Renal pelvis (tissue), 4 donors: ENCODE results near the gene JMJD8. TPM values are rescaled to one million over a fixed set of nuclear protein-coding genes. Genes with fewer than 3 reads are reported as not detected.

ENCODE experiments used
- DNase-seq: peaks from one replicate; pipeline ENCODE4 v3.0.0-alpha.2; 2013
- polyA plus RNA-seq, 3 donors: library from polyadenylated mRNA; unstranded; fragments of 120-200 nt; gene quantifications; one replicate each; pipeline ENCODE4 v1.2.1, GENCODE V29; 2013; ENCODE audit not compliant: insufficient read length in 3 of 3

The JMJD8 gene
- polyA plus RNA-seq, 3 donors: 75.1 to 80.9 (median 75.2) TPM

DNA sequence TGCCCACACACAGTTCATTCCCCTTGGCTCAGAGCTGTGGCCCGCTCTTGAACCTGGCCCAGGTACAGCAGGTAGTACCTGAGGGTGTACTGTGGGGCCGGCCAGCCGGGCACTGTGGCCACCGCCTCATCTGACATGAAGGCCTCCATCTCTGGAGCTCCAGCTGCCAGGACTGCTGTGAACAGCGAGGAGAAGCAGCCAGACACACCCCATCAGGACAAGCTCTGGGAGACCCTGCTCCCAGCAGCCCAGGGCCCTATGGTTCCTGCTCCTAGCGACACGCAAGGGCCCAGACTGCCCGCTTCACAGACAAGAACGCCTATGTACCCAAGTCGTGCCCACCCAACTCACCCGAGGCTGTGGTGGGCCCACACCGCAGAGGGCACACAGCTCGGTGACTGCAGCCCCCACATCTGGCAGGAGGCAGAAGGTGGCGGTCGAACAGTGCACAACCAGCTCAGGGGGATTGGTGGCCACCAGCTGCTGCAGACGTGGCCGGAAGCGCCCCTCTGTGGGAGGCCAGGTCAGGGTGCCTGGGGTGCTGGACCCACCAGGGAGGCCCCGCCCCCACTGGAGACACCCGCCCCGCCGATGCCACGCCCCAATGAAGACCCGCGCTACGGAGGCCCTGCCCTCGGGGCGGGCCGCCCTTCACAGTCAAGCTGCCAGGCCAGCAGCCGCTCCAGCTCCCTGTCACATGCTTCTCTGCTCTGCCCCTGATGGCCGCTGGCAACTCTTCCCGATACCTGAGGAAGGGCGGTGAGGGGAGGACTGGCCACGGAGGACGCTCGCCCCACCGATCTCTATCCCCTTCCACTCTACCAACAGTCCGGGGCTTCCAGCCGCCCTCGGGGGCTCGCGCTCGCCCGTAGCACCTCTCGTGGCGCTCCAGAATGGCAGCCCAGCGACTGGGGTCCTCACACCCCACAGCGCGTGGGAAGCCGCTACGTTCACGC is 5.0 kb downstream of the JMJD8 start:
- DNase-seq: peak; percentile 65

DNA sequence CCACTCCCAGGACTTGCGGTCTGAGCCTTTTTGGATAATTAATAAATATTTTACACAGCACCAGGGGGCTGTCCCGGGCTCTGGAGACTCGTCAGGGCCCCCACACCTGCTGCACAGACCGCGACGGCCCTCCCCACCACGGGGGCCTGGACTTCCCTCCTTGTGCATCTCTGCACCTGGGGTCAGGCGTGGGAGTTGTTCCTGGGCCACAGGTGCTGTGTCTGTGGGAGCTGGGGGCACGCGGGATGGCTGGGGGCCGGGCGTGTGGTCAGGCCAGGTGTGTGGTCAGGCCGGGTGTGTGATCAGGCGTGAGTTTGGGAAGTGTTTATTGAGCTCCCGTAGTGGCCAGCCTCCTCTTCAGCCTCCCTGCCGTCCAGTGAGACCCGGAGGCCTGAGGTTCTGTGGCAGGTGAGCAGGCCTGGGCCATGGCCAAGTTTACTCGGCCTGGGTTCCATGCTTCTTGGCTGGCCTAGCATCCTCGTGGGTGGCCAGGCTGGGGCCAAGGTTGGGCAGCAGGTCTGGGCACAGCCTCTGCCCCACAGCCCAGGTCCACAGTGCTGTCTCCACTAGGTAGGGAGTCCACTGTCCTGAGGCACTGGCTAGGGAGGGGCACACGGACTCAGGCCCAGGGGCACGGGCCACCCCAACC is 5.8 kb downstream of the JMJD8 start:
- no peak for DNase-seq

- DNase-seq: no peak
Measured at GRCh38 chr16:677316-678190, 6.6 kb downstream of the JMJD8 start.

DNA sequence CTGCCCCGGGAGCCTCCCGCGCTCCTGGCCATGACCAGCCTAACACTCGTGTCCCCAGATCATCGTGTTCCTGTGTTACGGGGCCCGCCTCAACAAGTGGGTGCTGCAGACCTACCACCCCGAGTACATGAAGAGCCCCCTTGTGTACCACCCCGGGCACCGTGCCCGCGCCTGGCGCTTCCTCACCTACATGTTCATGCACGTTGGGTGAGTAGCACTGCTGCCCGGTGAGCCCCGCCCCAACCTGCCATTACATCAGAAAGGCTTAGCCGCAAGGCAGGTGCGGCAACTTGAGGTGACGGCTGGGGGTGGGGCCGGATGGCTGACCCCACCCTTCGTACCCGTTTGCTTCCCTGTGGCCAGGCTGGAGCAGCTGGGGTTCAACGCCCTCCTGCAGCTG is 7.2 kb downstream of the JMJD8 start:
- DNase-seq: no peak

DNA sequence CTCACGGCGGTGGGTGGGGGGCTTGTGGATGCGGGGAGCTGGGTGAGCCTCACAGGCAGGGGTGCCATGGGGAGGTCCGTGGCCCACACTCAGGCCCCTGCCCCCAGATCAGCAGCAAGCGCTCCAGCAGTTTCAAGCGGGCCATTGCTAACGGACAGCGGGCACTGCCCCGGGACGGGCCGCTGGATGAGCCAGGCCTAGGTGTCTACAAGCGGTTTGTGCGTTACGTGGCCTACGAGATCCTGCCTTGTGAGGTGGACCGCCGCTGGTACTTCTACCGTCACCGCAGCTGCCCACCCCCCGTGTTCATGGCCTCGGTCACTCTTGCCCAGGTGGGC is 7.6 kb downstream of the JMJD8 start:
- DNase-seq: no peak

GRCh38 chr16:675884-676564 is 8.1 kb downstream of the JMJD8 start:
- DNase-seq: no peak

- DNase-seq: no peak
Measured at GRCh38 chr16:674968-675883, 8.9 kb downstream of the JMJD8 start, which contains the start of gene RHBDL1. TSS of gene RHBDL1 (plus strand) at chr16:675671. CDS start at chr16:675791, 120 bp downstream.

DNA sequence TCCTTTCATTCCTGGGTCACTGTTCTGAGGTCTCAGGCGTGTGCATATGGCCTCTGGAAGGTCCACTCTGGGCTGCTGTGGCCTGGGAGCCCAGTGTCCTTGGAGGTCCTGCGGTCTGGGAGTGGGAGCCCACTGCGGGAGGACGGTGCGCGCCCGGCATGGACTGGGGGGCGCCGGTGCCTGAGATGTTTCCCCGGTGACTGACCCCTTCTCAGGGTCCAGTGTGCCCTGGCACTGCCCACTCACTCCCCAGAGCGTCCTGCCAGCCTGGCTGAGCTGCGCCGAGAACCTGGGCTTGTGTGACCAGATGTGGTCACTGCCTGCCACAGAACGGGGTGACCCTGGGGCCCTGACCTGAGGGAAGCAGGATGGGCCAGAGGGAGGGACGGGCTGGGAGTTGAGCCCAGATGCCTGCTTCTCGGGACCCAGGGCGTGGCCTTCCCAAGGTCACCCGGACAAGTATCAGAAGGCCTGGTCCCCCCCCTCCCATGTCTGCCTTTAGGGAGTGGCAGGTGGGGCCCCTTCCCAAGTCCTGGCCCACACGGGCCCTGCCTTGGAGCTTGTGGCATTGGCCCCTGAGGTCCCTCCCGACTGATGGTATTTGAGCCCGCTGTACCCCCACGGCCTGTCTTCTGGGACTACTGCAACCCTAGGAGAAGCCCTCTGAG is 9.8 kb downstream of the JMJD8 start:
- DNase-seq: no peak

DNA sequence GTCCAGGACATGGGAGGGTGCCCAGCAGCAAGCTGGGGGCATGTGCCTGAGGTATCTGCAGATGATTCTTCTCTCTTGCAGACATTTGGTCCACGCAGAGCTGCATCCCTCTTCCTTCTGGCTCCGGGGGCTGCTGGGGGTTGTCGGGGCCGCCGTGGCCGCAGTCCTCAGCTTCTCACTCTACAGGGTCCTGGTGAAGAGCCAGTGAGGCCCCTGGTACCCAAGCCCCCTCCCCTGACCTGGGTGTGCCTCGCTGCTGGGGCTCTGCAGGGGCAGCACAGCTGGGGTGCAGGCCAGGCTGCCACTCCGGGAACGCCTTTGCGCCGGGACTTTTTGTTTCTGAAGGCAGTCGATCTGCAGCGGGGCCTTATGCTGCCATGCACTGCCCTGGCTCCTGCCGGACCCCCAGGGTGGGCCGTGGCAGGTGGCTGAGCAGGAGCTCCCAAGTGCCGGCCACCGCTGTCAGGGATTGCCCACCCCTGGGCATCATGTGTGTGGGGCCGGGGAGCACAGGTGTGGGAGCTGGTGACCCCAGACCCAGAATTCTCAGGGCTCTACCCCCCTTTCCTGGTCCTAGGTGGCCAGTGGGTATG is 10.6 kb downstream of the JMJD8 start:
- DNase-seq: no peak

- no peak for DNase-seq
Measured at GRCh38 chr16:672851-673250, 11.3 kb downstream of the JMJD8 start.

GRCh38 chr16:672371-672770 is 11.8 kb downstream of the JMJD8 start:
- no peak for DNase-seq

GRCh38 chr16:671353-672131 is 12.6 kb downstream of the JMJD8 start:
- DNase-seq: no peak

DNA sequence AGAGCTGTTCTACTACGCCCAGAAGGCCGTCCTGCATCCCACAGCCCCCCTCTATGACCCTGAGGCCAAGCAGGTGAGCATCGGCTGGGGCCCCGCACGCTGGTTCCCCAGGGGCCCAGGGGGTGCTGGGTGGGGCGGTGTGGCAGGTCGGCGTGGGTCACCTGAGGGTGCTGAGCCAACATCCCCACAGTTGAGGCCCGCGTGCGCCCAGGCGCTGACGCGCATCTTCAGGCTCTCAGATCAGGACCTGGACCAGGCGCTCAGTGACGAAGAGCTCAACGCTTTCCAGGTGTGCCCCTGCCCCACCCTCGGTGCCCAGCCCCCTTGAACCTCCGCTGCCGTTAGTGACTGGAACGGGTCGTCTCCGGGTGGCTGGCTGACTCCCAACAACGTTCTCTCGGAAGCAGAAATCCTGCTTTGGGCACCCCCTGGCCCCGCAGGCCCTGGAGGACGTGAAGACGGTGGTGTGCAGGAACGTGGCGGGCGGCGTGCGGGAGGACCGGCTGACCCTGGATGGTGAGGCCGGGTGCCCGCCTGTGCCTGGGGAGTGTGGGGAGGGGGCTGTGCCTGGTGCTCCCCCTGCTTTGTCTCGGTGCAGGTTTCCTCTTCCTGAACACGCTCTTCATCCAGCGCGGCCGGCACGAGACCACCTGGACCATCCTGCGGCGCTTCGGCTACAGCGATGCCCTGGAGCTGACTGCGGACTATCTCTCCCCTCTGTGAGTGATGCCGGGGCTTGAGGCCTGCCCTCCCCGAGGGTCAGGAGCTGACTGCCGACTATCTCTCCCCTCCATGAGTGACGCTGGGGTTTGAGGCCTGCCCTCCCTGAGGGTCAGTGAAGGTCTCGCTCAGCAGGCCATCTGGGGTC is 13.4 kb downstream of the JMJD8 start:
- DNase-seq: no peak

DNA sequence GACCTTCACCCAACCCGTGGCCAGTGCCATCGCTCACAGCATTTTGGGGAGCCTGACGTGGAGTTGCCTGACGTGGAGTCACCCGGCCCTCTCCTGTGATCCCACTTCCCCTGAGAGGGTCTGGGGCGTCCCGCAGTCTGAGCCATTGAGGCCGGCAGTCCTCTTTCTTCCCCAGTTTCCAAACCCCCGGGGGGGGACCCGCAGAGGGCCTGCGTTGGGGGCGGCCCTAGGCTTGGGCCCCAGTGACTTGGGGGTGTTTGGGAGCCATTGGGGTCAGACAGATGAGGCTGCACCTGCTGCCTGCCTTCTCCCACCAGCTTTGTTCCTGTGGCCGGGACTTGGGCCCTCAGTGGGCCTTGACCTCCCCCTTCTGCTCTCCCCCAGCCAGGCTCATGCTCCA is 14.5 kb downstream of the JMJD8 start:
- DNase-seq: no peak

GRCh38 chr16:668519-669171 is 15.5 kb downstream of the JMJD8 start:
- DNase-seq: no peak

GRCh38 chr16:667780-668518 is 16.2 kb downstream of the JMJD8 start, which contains the start of gene RHOT2:
TSS of gene RHOT2 (plus strand) at chr16:668132. CDS start at chr16:668200, 68 bp downstream.
- peak; percentile 92 for DNase-seq
